Posterior cingulate gyrus (tissue), 11 donors: ENCODE measurements around the gene MAD1L1.

Experiments
- DNase-seq, 10 donors: peaks; one replicate each; pipeline versions ENCODE4 v3.0.0 to v3.0.0-alpha.2; 2020 to 2021; ENCODE audit warnings: mixed read lengths in 3 of 10
- intact Hi-C: fragments of 100-400 bp; cut with DNase I; formaldehyde crosslinking; loops from one replicate; pipeline ENCODE4 v1.15.1; 2023

MAD1L1 gene

GRCh38 chr7:2204446-2204845 lies 28.3 kb downstream of the MAD1L1 start:
- intact Hi-C loops = no loop called here
- DNase-seq = peak in 1 of 10 donors; percentile 68

DNA sequence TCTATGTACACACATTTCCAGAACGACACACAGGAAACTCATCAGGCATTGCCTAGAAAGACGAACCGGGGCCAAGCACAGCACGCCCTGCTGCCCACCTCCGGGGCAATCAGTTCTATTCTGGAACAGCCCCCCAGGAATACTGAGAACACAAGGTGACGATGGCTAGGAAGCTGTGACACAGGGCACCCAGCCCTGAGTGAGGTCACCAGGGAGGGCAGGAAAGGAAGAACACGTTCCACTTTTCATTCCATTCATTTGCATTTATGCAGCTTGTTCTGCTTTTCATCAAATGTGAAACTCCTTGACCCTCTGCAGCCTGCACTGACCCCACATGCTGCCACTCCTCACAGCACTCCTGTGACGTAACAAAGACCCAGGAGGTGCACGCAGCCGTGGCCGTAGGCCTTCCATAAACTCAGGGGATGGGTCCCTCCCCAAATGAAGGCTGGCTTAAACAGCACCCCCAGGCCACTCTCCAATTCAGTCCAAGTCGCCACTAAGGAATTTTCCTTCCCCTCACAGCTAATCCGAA lies 28.9 kb downstream of the MAD1L1 start:
- intact Hi-C loops = no loop called here
- peak in 3 of 10 donors; percentile 35 to 62 (median 39) for DNase-seq

- intact Hi-C loops = no loop called here
- DNase-seq = peak in 3 of 10 donors; percentile 7 to 80 (median 69)
Observed at GRCh38 chr7:2202901-2203765, 29.6 kb downstream of the MAD1L1 start.

- peak in 3 of 10 donors; percentile 66 to 77 (median 68) for DNase-seq
- intact Hi-C loops = no loop called here
Observed at GRCh38 chr7:2202361-2202761, 30.4 kb downstream of the MAD1L1 start.

GRCh38 chr7:2201686-2202360 lies 30.9 kb downstream of the MAD1L1 start:
- DNase-seq = peak in 2 of 10 donors; percentile 53 to 73
- intact Hi-C loops = no loop called here

DNA sequence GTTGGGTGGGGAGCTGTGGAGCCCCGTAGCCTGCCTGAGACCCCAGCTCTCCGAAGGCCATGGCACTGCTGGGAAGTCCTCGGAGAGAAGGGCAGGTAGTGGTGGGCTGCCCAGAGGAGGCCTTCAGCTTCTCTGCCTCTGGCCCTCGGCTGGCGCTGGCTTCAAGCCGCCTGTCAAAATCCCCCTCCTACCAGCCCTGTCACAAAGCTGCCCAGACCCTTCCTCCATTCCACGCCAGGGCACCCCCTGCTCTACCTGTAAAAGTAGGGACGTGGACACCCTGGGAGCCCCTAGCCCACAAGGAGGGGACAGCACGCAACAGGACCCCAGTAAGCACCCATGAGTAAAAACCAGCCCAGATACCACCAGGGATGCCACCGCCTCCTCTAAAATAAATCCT lies 31.6 kb downstream of the MAD1L1 start:
- DNase-seq = peak in 1 of 10 donors; percentile 70
- intact Hi-C loops = no loop called here

DNA sequence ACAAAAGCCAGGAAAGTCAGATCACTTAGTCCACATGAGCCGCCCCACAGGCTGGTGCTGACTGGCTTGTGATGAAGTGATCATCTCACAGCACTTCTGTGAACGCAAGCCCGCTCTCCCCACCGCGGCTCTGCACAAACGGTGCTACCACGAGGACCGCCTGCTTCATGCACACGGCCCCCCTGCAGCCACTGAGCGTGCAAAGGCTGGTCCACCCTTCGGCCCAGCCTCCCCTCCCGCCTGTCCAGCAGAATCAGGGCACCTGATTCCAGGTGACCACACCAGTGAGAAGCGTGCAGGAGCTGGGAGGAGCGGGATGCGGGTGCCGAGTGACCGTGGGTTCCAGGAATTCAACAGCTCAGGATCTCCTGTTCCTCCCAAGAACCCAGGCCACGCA lies 32.2 kb downstream of the MAD1L1 start:
- intact Hi-C loops = no loop called here
- DNase-seq = peak in 2 of 10 donors; percentile 58 to 62

DNA sequence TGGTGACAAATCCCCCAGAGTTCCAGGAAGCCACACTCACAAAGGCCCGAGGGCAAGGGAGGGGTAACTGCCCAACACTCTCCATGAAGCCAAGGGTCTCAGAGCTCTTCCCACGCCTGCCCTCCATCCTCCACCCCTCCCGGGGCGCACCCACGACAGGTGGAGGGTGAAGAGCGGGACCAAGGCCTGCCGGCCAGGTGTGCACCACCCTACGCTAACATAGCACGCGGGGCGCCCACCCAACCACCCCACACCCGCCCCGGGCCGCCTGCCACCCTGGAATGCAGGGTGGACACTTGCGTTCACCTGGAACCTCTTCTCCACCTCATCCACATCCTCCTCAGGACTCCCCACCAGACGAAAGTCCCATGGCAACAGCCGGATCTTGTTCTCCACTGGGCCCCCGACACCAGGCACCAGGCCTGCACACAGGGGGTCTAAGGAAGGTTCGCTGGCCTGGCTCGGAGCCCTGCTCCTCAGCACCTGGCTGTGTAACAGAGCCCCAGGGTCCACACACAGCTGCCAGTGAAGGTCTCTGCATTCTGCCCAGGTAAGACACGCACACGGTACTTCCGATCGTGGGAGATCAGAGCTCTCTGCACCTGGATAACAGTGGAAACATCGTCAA lies 32.7 kb downstream of the MAD1L1 start:
- DNase-seq = peak in 2 of 10 donors; percentile 56 to 62
- intact Hi-C loops = no loop called here

GRCh38 chr7:2199528-2199927 lies 33.2 kb downstream of the MAD1L1 start:
- peak in 3 of 10 donors; percentile 57 to 75 (median 64) for DNase-seq
- intact Hi-C loops = no loop called here

GRCh38 chr7:2198760-2199159 lies 34.0 kb downstream of the MAD1L1 start:
- DNase-seq = peak in 1 of 10 donors; percentile 78
- intact Hi-C loops = no loop called here

DNA sequence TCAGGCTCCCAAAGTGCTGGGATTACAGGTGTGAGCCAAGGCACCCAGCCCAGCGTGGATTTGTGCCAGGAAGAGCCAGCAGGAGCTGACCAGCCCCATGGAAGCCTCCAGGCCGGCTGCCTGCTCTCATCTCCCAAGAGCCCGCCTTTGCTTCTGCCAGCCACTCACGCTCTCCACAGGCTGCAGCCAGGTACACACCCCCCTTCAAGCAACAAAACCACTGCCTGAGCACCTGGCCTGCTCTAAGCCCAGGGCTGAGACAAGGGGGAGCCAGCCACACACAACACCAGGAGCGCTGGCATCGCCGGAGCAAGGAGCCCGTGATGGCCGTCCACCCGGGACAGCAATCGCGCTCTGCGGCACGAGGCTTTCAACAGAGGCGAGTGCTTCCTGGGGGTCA lies 34.5 kb downstream of the MAD1L1 start:
- intact Hi-C loops = no loop called here
- no peak for DNase-seq

GRCh38 chr7:2197436-2198155 lies 35.1 kb downstream of the MAD1L1 start:
- DNase-seq = peak in 2 of 10 donors; percentile 64 to 80
- intact Hi-C loops = no loop called here

- peak in 3 of 10 donors; percentile 70 to 78 (median 73) for DNase-seq
- intact Hi-C loops = no loop called here
Observed at GRCh38 chr7:2196381-2197378, 36.1 kb downstream of the MAD1L1 start.

- DNase-seq = peak; percentile 40 to 93 (median 60)
Observed at GRCh38 chr7:2195400-2196246, 37.1 kb downstream of the MAD1L1 start.

GRCh38 chr7:2193575-2194305 lies 39.0 kb downstream of the MAD1L1 start:
- intact Hi-C loops = no loop called here
- peak in 2 of 10 donors; percentile 69 to 77 for DNase-seq

More at GRCh38 chr7:2195400-2196246, 37.1 kb downstream of the MAD1L1 start:
- intact Hi-C loops = no loop called here

GRCh38 chr7:2192831-2193534 lies 39.8 kb downstream of the MAD1L1 start:
- intact Hi-C loops = no loop called here
- DNase-seq = peak in 2 of 10 donors; percentile 71 to 89

DNA sequence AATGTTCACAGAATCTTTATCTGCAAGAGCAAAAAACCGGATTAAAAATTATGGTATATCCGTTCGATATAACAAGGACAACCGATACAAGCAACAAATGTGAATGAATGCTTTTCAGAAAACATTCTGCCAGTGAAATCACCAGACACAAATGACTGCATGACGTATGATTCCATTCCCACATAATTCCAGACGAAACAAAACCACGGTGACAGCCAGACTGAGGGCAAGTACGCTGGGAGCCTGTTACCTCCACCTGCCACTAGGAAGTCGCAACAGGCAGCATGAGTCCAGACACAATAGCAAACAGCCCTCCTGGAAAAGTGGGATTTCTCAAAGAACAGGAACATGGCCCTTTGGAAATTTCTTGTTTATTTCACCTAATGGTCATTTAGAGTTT lies 41.7 kb downstream of the MAD1L1 start:
- DNase-seq = peak in 1 of 10 donors; percentile 47
- intact Hi-C loops = no loop called here
